CD4-positive, alpha-beta T cell (primary cell): ENCODE measurements around the gene NFIA. TPM values are rescaled to one million over a fixed set of nuclear protein-coding genes. Genes with fewer than 3 reads are reported as not detected.

Experiments used
- ATAC-seq: fragments of 200-7000 bp; cut with Tn5 transposase; one replicate; pipeline ENCODE4 v1.10.0; 2022; ENCODE audit warnings: mild to moderate bottlenecking; ENCODE audit not compliant: poor library complexity
- CTCF ChIA-PET: fragments of 350-600 bp; sonication (Branson Sonifier 250); formaldehyde crosslinking; loops from one replicate; lab custom pipeline; 2021; ENCODE audit warnings: antibody characterized with exemption, inconsistent platforms; lab: Charles Lee
- POLR2A ChIA-PET: fragments of 350-600 bp; sonication (Branson Sonifier 250); formaldehyde crosslinking; loops from one replicate; lab custom pipeline; 2021; ENCODE audit warnings: antibody characterized with exemption, inconsistent platforms; lab: Charles Lee
- DNase-seq, 14 experiments: peaks; one replicate each; pipeline ENCODE4 v3.0.0-alpha.2; 2013 to 2020; ENCODE audit warnings: mixed read lengths in 2 of 14
- H3K27ac ChIP-seq, 2 donors: one replicate each; pipeline versions ENCODE4 v1.5.1 to v1.7.0; 2013; ENCODE audit warnings: low read length in 2 of 2, low read depth in 1 of 2, mild to moderate bottlenecking in 1 of 2
- H3K27me3 ChIP-seq, 2 experiments: 1 replicate in 1 of 2; 2 replicates in 1 of 2; pipeline versions ENCODE4 v1.6.1 to v1.7.0; 2013; ENCODE audit warnings: low read length in 2 of 2, control low read depth in 1 of 2, mild to moderate bottlenecking in 1 of 2, moderate library complexity in 1 of 2; ENCODE audit not compliant: insufficient read depth in 2 of 2, control insufficient read depth in 1 of 2
- H3K36me3 ChIP-seq: one replicate; pipeline ENCODE4 v1.6.1; 2013; ENCODE audit warnings: low read length, control low read depth; ENCODE audit not compliant: insufficient read depth
- H3K4me1 ChIP-seq: one replicate; pipeline ENCODE4 v1.6.1; 2013; ENCODE audit warnings: low read length, control low read depth; ENCODE audit not compliant: insufficient read depth
- H3K4me3 ChIP-seq: one replicate; pipeline ENCODE4 v1.5.1; 2013; ENCODE audit warnings: mild to moderate bottlenecking, low read length, moderate library complexity
- H3K9me3 ChIP-seq, 2 experiments: 1 replicate in 1 of 2; 2 replicates in 1 of 2; pipeline versions ENCODE4 v1.6.1 to v1.7.0; 2013; ENCODE audit warnings: low read length in 2 of 2, mild to moderate bottlenecking in 2 of 2, control low read depth in 1 of 2, moderate library complexity in 1 of 2; ENCODE audit not compliant: control insufficient read depth in 1 of 2, insufficient read depth in 1 of 2
- H3K27ac Mint-ChIP-seq: one replicate; pipeline ENCODE4 v1.8.0; 2020; ENCODE audit warnings: mixed read lengths
- H3K27me3 Mint-ChIP-seq: one replicate; pipeline ENCODE4 v1.8.0; 2021; ENCODE audit warnings: mixed read lengths
- H3K36me3 Mint-ChIP-seq: one replicate; pipeline ENCODE4 v1.8.0; 2021; ENCODE audit warnings: low read depth, mixed read lengths
- H3K4me1 Mint-ChIP-seq: one replicate; pipeline ENCODE4 v1.8.0; 2021; ENCODE audit warnings: low read depth, mixed read lengths
- H3K4me3 Mint-ChIP-seq: one replicate; pipeline ENCODE4 v1.8.0; 2020; ENCODE audit warnings: mild to moderate bottlenecking, mixed read lengths
- H3K9me3 Mint-ChIP-seq: one replicate; pipeline ENCODE4 v1.8.0; 2020; ENCODE audit warnings: mixed read lengths
- CTCF ChIP-seq: fragments of 200-600 bp; IDR thresholded peaks from one replicate; pipeline ENCODE4 v1.8.0; 2022; ENCODE audit warnings: antibody characterized with exemption, mild to moderate bottlenecking
- intact Hi-C, 2 experiments: fragments of 100-400 bp; cut with DNase I in 1 of 2; cut with micrococcal nuclease in 1 of 2; formaldehyde crosslinking; loops; one replicate each; pipeline versions ENCODE4 v1.15.1 to v1.9.0; 2023 to 2025; cut with DNase I, micrococcal nuclease
- total RNA-seq, 174 experiments: library from RNA in 2 of 174; stranded (reverse) in 2 of 174; gene quantifications; one replicate each; pipeline ENCODE4 v1.2.3 and lab custom pipeline; 2021 to 2026

Gene NFIA
- total RNA-seq, 2 experiments from 2014 or later = 4.8 to 5.9 TPM

- CTCF ChIA-PET = no interaction called here
- intact Hi-C loops = no loop called here
- H3K27ac Mint-ChIP-seq = no peak overlapping the region
- Histone ChIP-seq H3K4me3 (no peak overlapping the region), H3K27me3 (no peaks in the 10 kb centered on the region), H3K9me3 (no peaks in the 10 kb centered on the region), H3K27ac (no peak overlapping the region), H3K36me3 (no peaks in the 10 kb centered on the region), H3K4me1 (no peaks in the 10 kb centered on the region)
- H3K4me3 Mint-ChIP-seq = no peak overlapping the region
- H3K4me1 Mint-ChIP-seq = no peaks in the 10 kb centered on the region
- H3K9me3 Mint-ChIP-seq = no peaks in the 10 kb centered on the region
- DNase-seq = no peak
- H3K27me3 Mint-ChIP-seq = peaks cover 4% of the 10 kb centered on the region
- no peaks in the 10 kb centered on the region for H3K36me3 Mint-ChIP-seq
- no peak for TF ChIP-seq CTCF
- ATAC-seq = no peak
- POLR2A ChIA-PET = no interaction called here
These were observed 150.8 kb downstream of the NFIA start for GRCh38 chr1:61233121-61233660.

GRCh38 chr1:61234587-61234919 lies 152.2 kb downstream of the NFIA start:
- H3K4me3 ChIP-seq = no peak overlapping the region
- H3K36me3 Mint-ChIP-seq = no peaks in the 10 kb centered on the region
- H3K27ac Mint-ChIP-seq = no peak overlapping the region
- no peak overlapping the region for H3K27ac ChIP-seq
- CTCF ChIA-PET = no interaction called here
- peaks cover 4% of the 10 kb centered on the region for H3K27me3 Mint-ChIP-seq
- no peaks in the 10 kb centered on the region for H3K9me3 Mint-ChIP-seq
- no peak for ATAC-seq
- H3K9me3 ChIP-seq = no peaks in the 10 kb centered on the region
- H3K27me3 ChIP-seq = no peaks in the 10 kb centered on the region
- TF ChIP-seq CTCF = no peak
- no peaks in the 10 kb centered on the region for H3K36me3 ChIP-seq
- POLR2A ChIA-PET = no interaction called here
- intact Hi-C loops = no loop called here
- H3K4me3 Mint-ChIP-seq = no peak overlapping the region
- no peak for DNase-seq
- H3K4me1 Mint-ChIP-seq = no peaks in the 10 kb centered on the region
- no peaks in the 10 kb centered on the region for H3K4me1 ChIP-seq

DNA sequence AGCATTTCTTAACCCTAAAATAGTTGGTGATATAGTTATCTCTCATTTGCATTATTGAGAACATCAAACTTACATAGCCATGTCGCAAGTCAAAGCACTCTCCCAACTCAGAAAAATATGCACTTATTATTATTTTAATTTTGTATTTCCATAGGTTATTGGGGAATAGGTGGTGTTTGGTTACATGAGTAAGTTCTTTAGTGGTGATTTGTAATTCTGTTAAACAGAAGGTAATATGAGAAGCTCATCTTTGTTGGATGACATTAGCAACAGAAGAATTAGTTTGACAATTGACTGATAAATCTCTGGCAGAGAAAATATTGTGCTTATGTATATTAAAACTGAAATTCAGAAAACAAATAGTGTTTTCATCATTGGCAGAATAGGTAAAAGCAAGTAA lies 154.8 kb downstream of the NFIA start:
- H3K27me3 ChIP-seq = no peaks in the 10 kb centered on the region
- no peak overlapping the region for H3K27ac ChIP-seq
- H3K36me3 ChIP-seq = no peaks in the 10 kb centered on the region
- Mint-ChIP-seq H3K4me3 (no peak overlapping the region), H3K27ac (no peak overlapping the region), H3K27me3 (peaks cover 4% of the 10 kb centered on the region), H3K9me3 (no peaks in the 10 kb centered on the region), H3K4me1 (no peaks in the 10 kb centered on the region), H3K36me3 (no peaks in the 10 kb centered on the region)
- ATAC-seq (no peak), DNase-seq (no peak)
- H3K9me3 ChIP-seq = no peaks in the 10 kb centered on the region
- intact Hi-C loops = no loop called here
- ChIA-PET CTCF (no interaction called here), POLR2A (no interaction called here)
- H3K4me1 ChIP-seq = no peaks in the 10 kb centered on the region
- no peak overlapping the region for H3K4me3 ChIP-seq
- TF ChIP-seq CTCF = no peak
